Measurements from ENCODE around the gene SCN9A. TPM values are rescaled to one million over a fixed set of nuclear protein-coding genes. Genes with fewer than 3 reads are reported as not detected.

SCN9A gene
- total and polyA plus RNA-seq, 9 of the 15 experiments (the other 6 are each of a cell fraction or from before 2014, with no cell fraction given): 1.4 to 22.8 (median 7.1) TPM

- no peak for TF ChIP-seq ZNF384 (IDR thresholded peaks at IDR 0.05; ENCODE audit: low read depth, low read length)
- TF ChIP-seq, protein P1, sequence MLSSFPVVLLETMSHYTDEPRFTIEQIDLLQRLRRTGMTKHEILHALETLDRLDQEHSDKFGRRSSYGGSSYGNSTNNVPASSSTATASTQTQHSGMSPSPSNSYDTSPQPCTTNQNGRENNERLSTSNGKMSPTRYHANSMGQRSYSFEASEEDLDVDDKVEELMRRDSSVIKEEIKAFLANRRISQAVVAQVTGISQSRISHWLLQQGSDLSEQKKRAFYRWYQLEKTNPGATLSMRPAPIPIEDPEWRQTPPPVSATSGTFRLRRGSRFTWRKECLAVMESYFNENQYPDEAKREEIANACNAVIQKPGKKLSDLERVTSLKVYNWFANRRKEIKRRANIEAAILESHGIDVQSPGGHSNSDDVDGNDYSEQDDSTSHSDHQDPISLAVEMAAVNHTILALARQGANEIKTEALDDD (IDR thresholded peaks at IDR 0.05): no peak
- peak; percentile 94 for TF ChIP-seq CXXC5 (CRISPR knock-in tag; IDR thresholded peaks at IDR 0.05)
- TF ChIP-seq ILK (tag; IDR thresholded peaks at IDR 0.05; ENCODE audit: borderline replicate concordance, low read depth): no peak
- peak; percentile 72 for TF ChIP-seq KLF13 (tag; IDR thresholded peaks at IDR 0.05; ENCODE audit: borderline replicate concordance, low read depth)
- TF ChIP-seq ZNF232 (CRISPR knock-in tag; IDR thresholded peaks at IDR 0.05): no peak
- no peak; the same call in 1 of the 2 replicates for TF ChIP-seq RAD51 (IDR thresholded peaks at IDR 0.05; ENCODE audit: borderline replicate concordance, low read depth)
- TF ChIP-seq, protein P2, sequence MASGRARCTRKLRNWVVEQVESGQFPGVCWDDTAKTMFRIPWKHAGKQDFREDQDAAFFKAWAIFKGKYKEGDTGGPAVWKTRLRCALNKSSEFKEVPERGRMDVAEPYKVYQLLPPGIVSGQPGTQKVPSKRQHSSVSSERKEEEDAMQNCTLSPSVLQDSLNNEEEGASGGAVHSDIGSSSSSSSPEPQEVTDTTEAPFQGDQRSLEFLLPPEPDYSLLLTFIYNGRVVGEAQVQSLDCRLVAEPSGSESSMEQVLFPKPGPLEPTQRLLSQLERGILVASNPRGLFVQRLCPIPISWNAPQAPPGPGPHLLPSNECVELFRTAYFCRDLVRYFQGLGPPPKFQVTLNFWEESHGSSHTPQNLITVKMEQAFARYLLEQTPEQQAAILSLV (tag; IDR thresholded peaks at IDR 0.05): no peak
- no peak for TF ChIP-seq ZNF707 (CRISPR knock-in tag; conservative IDR thresholded peaks at IDR 0.05)
- TF ChIP-seq HNRNPH1 (optimal IDR thresholded peaks at IDR 0.05; ENCODE audit: low read depth, low read length): no peak
- TF ChIP-seq, protein P3, sequence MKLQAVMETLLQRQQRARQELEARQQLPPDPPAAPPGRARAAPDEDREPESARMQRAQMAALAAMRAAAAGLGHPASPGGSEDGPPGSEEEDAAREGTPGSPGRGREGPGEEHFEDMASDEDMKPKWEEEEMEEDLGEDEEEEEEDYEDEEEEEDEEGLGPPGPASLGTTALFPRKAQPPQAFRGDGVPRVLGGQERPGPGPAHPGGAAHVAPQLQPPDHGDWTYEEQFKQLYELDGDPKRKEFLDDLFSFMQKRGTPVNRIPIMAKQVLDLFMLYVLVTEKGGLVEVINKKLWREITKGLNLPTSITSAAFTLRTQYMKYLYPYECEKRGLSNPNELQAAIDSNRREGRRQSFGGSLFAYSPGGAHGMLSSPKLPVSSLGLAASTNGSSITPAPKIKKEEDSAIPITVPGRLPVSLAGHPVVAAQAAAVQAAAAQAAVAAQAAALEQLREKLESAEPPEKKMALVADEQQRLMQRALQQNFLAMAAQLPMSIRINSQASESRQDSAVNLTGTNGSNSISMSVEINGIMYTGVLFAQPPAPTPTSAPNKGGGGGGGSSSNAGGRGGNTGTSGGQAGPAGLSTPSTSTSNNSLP (IDR thresholded peaks at IDR 0.05; ENCODE audit: borderline replicate concordance, low read depth, low read length): peak; percentile 63
- peak; percentile 95 for TF ChIP-seq HDAC2 (IDR thresholded peaks at IDR 0.05)
- 0 out of 2 replicates have a peak, but pooled peaks have one; percentile 44 for TF ChIP-seq MEF2D (tag; conservative IDR thresholded peaks at IDR 0.05; ENCODE audit: low read depth)
- no peak for TF ChIP-seq ARHGAP35 (IDR thresholded peaks at IDR 0.05; ENCODE audit: partially characterized antibody)
- no peak for TF ChIP-seq FOXJ3 (CRISPR knock-in tag; IDR thresholded peaks at IDR 0.05)
- TF ChIP-seq ZNF592 (IDR thresholded peaks at IDR 0.05): no peak
- TF ChIP-seq ZNF253 (CRISPR knock-in tag; conservative IDR thresholded peaks at IDR 0.05): no peak
- TF ChIP-seq ZNF133 (CRISPR knock-in tag; IDR thresholded peaks at IDR 0.05): no peak
Measured at GRCh38 chr2:166375736-166376487, at the start of gene SCN9A (continued).
